Breast epithelium (tissue), 4 donors: ENCODE measurements around the gene DNAJC13. TPM values are rescaled to one million over a fixed set of nuclear protein-coding genes. Genes with fewer than 3 reads are reported as not detected.

ENCODE experiments used
- DNase-seq, 2 donors: peaks; one replicate each; pipeline ENCODE4 v3.0.0-alpha.2; 2019; ENCODE audit warnings: low spot score in 2 of 2
- H3K27ac ChIP-seq, 2 donors: fragments of 200-600 bp; sonication (generic) in 1 of 2; one replicate each; pipeline ENCODE4 v1.5.1; 2016 to 2019; ENCODE audit warnings: mild to moderate bottlenecking in 1 of 2
- H3K27me3 ChIP-seq, 2 donors: fragments of 200-600 bp; sonication (generic) in 1 of 2; one replicate each; pipeline versions ENCODE4 v1.5.1 to v1.6.0; 2017 to 2019; ENCODE audit warnings: control low read depth in 1 of 2, mild to moderate bottlenecking in 1 of 2
- H3K36me3 ChIP-seq: fragments of 200-600 bp; one replicate; pipeline ENCODE4 v1.5.1; 2019
- H3K4me1 ChIP-seq, 2 donors: fragments of 200-600 bp; sonication (generic); one replicate each; pipeline ENCODE4 v1.5.1; 2016 to 2019; ENCODE audit warnings: control low read depth in 1 of 2
- H3K4me3 ChIP-seq, 3 donors: fragments of 200-600 bp; sonication (generic); 1 replicate in 2 of 3; 2 replicates in 1 of 3; pipeline ENCODE4 v1.5.1; 2016 to 2019; ENCODE audit warnings: mild to moderate bottlenecking in 3 of 3, moderate library complexity in 2 of 3
- H3K9me3 ChIP-seq, 2 donors: fragments of 200-600 bp; sonication (generic) in 1 of 2; one replicate each; pipeline ENCODE4 v1.5.1; 2016 to 2019; ENCODE audit warnings: control low read depth in 1 of 2
- POLR2A ChIP-seq: fragments of 450-650 bp; IDR thresholded peaks from one replicate; pipeline ENCODE4 v1.6.1; 2016; ENCODE audit warnings: antibody characterized with exemption, mild to moderate bottlenecking, moderate library complexity
- POLR2AphosphoS5 ChIP-seq, 3 donors: sonication (generic); formaldehyde crosslinking; IDR thresholded peaks; one replicate each; pipeline ENCODE4 v1.6.1; 2017; ENCODE audit warnings: antibody characterized with exemption in 3 of 3
- intact Hi-C: fragments of 100-400 bp; cut with DNase I; formaldehyde crosslinking; loops from one replicate; pipeline ENCODE4 v1.15.1; 2023; ENCODE audit warnings: low total_unique reads
- total RNA-seq, 3 donors: library from RNA; depleted of rRNA; stranded (reverse); fragments of >200 nt; gene quantifications; one replicate each; pipeline ENCODE4 v1.1.0, GENCODE V29; 2016
- TF ChIP-seq, protein P1 (sequence below), 3 donors: fragments of 450-650 bp; IDR thresholded peaks; one replicate each; pipeline ENCODE4 v1.5.1; 2016 to 2017; ENCODE audit warnings: antibody characterized with exemption in 3 of 3, mild to moderate bottlenecking in 3 of 3, moderate library complexity in 3 of 3

Gene DNAJC13
- total RNA-seq, 3 donors from 2014 or later: 42.0 to 56.5 (median 53.6) TPM

DNA sequence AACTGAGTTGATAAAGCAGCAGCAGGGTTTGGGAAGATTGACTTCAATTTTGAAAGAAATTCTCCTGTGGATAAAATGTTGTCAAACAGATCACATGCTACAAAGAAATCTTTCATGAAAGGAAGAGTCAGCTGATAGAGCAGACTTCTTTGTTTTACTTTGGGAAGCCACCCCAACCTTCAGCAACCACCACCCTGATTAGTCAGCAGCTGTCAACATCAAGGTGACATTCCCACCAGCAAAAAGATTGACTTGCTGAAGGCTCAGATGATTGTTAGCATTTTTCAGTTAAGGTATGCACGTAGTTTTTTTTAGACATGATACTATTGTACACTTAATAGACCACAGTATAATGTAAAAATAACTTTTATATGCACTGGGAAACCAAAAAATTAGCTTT lies 92.2 kb downstream of the DNAJC13 start:
- TF ChIP-seq, protein P1, sequence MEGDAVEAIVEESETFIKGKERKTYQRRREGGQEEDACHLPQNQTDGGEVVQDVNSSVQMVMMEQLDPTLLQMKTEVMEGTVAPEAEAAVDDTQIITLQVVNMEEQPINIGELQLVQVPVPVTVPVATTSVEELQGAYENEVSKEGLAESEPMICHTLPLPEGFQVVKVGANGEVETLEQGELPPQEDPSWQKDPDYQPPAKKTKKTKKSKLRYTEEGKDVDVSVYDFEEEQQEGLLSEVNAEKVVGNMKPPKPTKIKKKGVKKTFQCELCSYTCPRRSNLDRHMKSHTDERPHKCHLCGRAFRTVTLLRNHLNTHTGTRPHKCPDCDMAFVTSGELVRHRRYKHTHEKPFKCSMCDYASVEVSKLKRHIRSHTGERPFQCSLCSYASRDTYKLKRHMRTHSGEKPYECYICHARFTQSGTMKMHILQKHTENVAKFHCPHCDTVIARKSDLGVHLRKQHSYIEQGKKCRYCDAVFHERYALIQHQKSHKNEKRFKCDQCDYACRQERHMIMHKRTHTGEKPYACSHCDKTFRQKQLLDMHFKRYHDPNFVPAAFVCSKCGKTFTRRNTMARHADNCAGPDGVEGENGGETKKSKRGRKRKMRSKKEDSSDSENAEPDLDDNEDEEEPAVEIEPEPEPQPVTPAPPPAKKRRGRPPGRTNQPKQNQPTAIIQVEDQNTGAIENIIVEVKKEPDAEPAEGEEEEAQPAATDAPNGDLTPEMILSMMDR (IDR thresholded peaks at IDR 0.05): no peak
- intact Hi-C loops: no loop called here

DNA sequence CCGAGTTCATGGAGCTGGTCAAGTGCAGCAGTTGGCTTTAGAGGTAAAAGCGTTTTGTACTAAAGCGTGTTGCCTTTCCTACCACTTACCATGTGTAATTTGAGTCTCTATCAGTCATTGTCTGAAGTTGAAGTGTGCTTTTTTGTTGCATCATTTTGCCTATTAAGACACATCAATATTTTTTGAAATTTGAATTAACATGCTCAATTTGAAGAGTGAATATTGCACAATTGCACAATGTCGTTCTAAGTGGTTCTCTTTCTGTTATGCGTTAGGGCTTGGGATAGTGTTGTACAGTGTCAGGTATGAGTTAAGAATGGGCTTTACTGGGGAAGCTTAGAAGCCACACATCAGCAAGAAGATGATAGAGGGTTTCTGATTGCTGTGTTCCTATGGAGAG lies 95.8 kb downstream of the DNAJC13 start:
- intact Hi-C loops: no loop called here
- no peaks in the 10 kb centered on the region for H3K4me1 ChIP-seq
- DNase-seq: no peak

More for the DNA sequence above, 92.2 kb downstream of the DNAJC13 start:
- peaks cover 14% of the 10 kb centered on the region for H3K36me3 ChIP-seq
- H3K27me3 ChIP-seq: no peaks in the 10 kb centered on the region
- no peaks in the 10 kb centered on the region for H3K9me3 ChIP-seq
- no peak overlapping the region for H3K27ac ChIP-seq
- H3K4me3 ChIP-seq: no peak overlapping the region
- DNase-seq: no peak
- H3K4me1 ChIP-seq: no peaks in the 10 kb centered on the region

DNA sequence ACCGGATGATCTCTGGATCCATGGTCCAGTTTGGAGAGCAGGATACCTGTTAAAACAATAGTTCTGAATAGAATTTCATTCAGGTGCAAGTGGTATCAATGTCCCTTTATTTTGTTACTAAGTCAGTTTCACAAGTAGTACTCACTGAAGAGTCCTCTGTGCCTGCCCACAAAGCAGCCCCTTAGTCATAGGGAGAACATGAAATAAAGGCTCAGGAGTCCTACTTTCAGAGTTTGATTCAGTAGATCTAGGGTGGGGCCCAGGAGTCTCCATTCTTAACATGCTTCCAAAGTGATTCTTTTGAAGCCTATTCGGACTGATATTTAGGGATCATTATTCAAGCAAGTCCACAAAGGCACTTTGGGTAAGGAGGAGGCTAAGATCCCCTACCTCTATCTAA lies 100.0 kb downstream of the DNAJC13 start:
- H3K4me3 ChIP-seq: no peak overlapping the region
- intact Hi-C loops: no loop called here
- H3K27me3 ChIP-seq: no peaks in the 10 kb centered on the region
- no peaks in the 10 kb centered on the region for H3K36me3 ChIP-seq
- TF ChIP-seq, protein P1 (IDR thresholded peaks at IDR 0.05): no peak
- TF ChIP-seq POLR2AphosphoS5 (IDR thresholded peaks at IDR 0.05): no peak
- no peaks in the 10 kb centered on the region for H3K9me3 ChIP-seq
- H3K4me1 ChIP-seq: no peaks in the 10 kb centered on the region
- no peak for DNase-seq
- H3K27ac ChIP-seq: no peak overlapping the region

More for the DNA sequence above, 95.8 kb downstream of the DNAJC13 start:
- no peak for TF ChIP-seq POLR2A
- TF ChIP-seq, protein P1 (IDR thresholded peaks at IDR 0.05): no peak
- TF ChIP-seq POLR2AphosphoS5 (IDR thresholded peaks at IDR 0.05): no peak
- Histone ChIP-seq H3K27me3 (no peaks in the 10 kb centered on the region), H3K4me3 (no peak overlapping the region), H3K36me3 (peaks cover 10% of the 10 kb centered on the region), H3K9me3 (no peaks in the 10 kb centered on the region), H3K27ac (no peak overlapping the region)

DNA sequence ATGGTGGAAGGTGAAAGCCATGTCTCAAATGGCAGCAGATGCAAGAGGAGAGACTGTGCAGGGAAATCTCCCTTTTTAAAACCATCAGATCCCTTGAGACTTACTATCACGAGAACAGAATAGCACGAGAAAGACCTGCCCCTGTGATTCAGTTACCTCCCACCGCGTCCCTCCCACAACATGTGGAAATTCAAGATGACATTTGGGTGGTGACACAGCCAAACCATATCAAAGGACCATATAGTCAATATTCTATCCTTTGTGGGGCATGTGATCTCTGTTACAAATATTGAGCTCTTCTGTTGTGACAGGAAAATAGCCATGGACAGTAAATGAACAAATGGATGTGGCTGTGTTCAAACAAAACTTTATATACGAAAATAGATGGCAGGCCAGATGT lies 102.6 kb downstream of the DNAJC13 start:
- H3K9me3 ChIP-seq: no peaks in the 10 kb centered on the region
- intact Hi-C loops: no loop called here
- no peaks in the 10 kb centered on the region for H3K27me3 ChIP-seq
- H3K4me3 ChIP-seq: no peak overlapping the region
- no peaks in the 10 kb centered on the region for H3K4me1 ChIP-seq
- no peak overlapping the region for H3K27ac ChIP-seq
- no peak for TF ChIP-seq POLR2AphosphoS5 (IDR thresholded peaks at IDR 0.05)
- TF ChIP-seq, protein P1 (IDR thresholded peaks at IDR 0.05): no peak
- no peak for TF ChIP-seq POLR2A
- no peak for DNase-seq
- peaks cover 4% of the 10 kb centered on the region for H3K36me3 ChIP-seq

DNA sequence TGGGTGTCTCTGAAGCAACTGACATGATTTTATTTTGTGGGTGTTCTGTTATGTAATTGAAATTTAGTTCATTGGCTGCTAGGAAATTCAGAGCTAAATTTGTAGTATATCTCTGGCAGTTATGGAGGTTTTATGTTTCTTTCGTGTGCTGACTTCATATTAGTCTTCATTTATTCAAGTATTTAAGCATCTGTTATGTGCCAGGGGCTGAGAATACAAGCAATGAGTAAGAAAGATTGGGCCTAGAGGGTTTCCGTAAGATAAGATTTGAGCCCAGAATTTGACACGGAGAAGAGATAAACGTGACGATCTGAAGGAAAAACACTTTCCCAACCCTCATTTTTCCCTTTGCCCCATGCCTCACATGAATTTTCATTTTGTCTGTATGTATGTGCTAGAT lies 104.6 kb downstream of the DNAJC13 start:
- intact Hi-C loops: no loop called here

More for the DNA sequence above, 104.6 kb downstream of the DNAJC13 start:
- no peaks in the 10 kb centered on the region for H3K27me3 ChIP-seq
- no peak overlapping the region for H3K27ac ChIP-seq
- no peak overlapping the region for H3K4me3 ChIP-seq
- no peak for DNase-seq
- no peaks in the 10 kb centered on the region for H3K9me3 ChIP-seq
- peaks cover 4% of the 10 kb centered on the region for H3K36me3 ChIP-seq
- TF ChIP-seq POLR2A: no peak
- TF ChIP-seq, protein P1 (IDR thresholded peaks at IDR 0.05): no peak
- no peak for TF ChIP-seq POLR2AphosphoS5 (IDR thresholded peaks at IDR 0.05)
- no peaks in the 10 kb centered on the region for H3K4me1 ChIP-seq
